Neutrophil (primary cell): Measurements from ENCODE around the gene APCDD1L.

Experiments
- H3K27ac ChIP-seq: fragments of 200-600 bp; sonication (generic); 2 replicates; pipeline ENCODE4 v1.5.1; 2016; ENCODE audit warnings: mild to moderate bottlenecking, moderate library complexity
- H3K27me3 ChIP-seq: fragments of 200-600 bp; sonication (generic); 2 replicates; pipeline ENCODE4 v1.6.0; 2016; ENCODE audit warnings: mild to moderate bottlenecking
- H3K36me3 ChIP-seq: fragments of 200-600 bp; sonication (generic); 2 replicates; pipeline ENCODE4 v1.5.1; 2017
- H3K4me1 ChIP-seq, 2 experiments: fragments of 200-600 bp in 1 of 2; sonication (generic) in 1 of 2; 1 replicate in 1 of 2; 2 replicates in 1 of 2; pipeline versions ENCODE4 v1.5.1 to v1.6.1; 2013 to 2016; ENCODE audit warnings: low read depth in 1 of 2, low read length in 1 of 2, mild to moderate bottlenecking in 1 of 2, moderate library complexity in 1 of 2; ENCODE audit not compliant: control insufficient read depth in 1 of 2, insufficient read depth in 1 of 2
- H3K4me3 ChIP-seq, 2 experiments: fragments of 200-600 bp in 1 of 2; sonication (generic) in 1 of 2; 1 replicate in 1 of 2; 2 replicates in 1 of 2; pipeline ENCODE4 v1.5.1; 2013 to 2016; ENCODE audit warnings: low read depth in 1 of 2, low read length in 1 of 2, mild to moderate bottlenecking in 1 of 2, moderate library complexity in 1 of 2
- H3K9me3 ChIP-seq: fragments of 200-600 bp; sonication (generic); 2 replicates; pipeline ENCODE4 v1.5.1; 2016
- CTCF ChIP-seq: fragments of 200-600 bp; sonication (generic); IDR thresholded peaks from 2 replicates; pipeline ENCODE4 v1.5.1; 2016; ENCODE audit warnings: antibody characterized with exemption

Gene APCDD1L

GRCh38 chr20:58551631-58552030 lies 36.4 kb upstream of the APCDD1L start:
- Histone ChIP-seq H3K36me3 (no peaks in the 10 kb centered on the region), H3K4me1 (no peaks in the 10 kb centered on the region), H3K27ac (no peak overlapping the region), H3K4me3 (no peak overlapping the region), H3K9me3 (no peaks in the 10 kb centered on the region), H3K27me3 (peaks cover 53% of the 10 kb centered on the region)
- no peak for TF ChIP-seq CTCF

- no peaks in the 10 kb centered on the region for H3K4me1 ChIP-seq
- no peak for TF ChIP-seq CTCF
- H3K9me3 ChIP-seq, result no peaks in the 10 kb centered on the region
- H3K27ac ChIP-seq, result no peak overlapping the region
- H3K27me3 ChIP-seq, result peaks cover 45% of the 10 kb centered on the region
- no peaks in the 10 kb centered on the region for H3K36me3 ChIP-seq
- H3K4me3 ChIP-seq, result no peak overlapping the region
Observed at GRCh38 chr20:58550275-58551059, 35.3 kb upstream of the APCDD1L start.

GRCh38 chr20:58549231-58550209 lies 34.3 kb upstream of the APCDD1L start:
- no peaks in the 10 kb centered on the region for H3K9me3 ChIP-seq
- H3K27me3 ChIP-seq, result peaks cover 38% of the 10 kb centered on the region
- no peak overlapping the region for H3K4me3 ChIP-seq
- no peak overlapping the region for H3K27ac ChIP-seq
- no peaks in the 10 kb centered on the region for H3K4me1 ChIP-seq
- no peaks in the 10 kb centered on the region for H3K36me3 ChIP-seq
- no peak for TF ChIP-seq CTCF

- Histone ChIP-seq H3K4me1 (no peaks in the 10 kb centered on the region), H3K27me3 (peaks cover 24% of the 10 kb centered on the region), H3K27ac (no peak overlapping the region), H3K36me3 (no peaks in the 10 kb centered on the region), H3K4me3 (no peak overlapping the region), H3K9me3 (no peaks in the 10 kb centered on the region)
- TF ChIP-seq CTCF, result no peak
Observed at GRCh38 chr20:58547623-58548475, 32.6 kb upstream of the APCDD1L start.
